AG08396 (cell line): Measurements from ENCODE around the gene DAAM1.
A peak's percentile ranks its signal among the peaks of the same experiment; 100 is the strongest.

ENCODE experiments used
- DNase-seq: peaks from one replicate; pipeline ENCODE4 v3.0.0; 2012; ENCODE audit warnings: low spot score, mixed read lengths

DAAM1 gene

GRCh38 chr14:59363531-59364226 lies 175.2 kb downstream of the DAAM1 start:
- no peak for DNase-seq

GRCh38 chr14:59370158-59370742 lies 181.8 kb downstream of the DAAM1 start:
- no peak for DNase-seq

GRCh38 chr14:59371771-59372170 lies 183.3 kb downstream of the DAAM1 start:
- no peak for DNase-seq

- no peak for DNase-seq
These were observed 185.6 kb downstream of the DAAM1 start for GRCh38 chr14:59374048-59374447.

GRCh38 chr14:59376686-59377085 lies 188.2 kb downstream of the DAAM1 start:
- DNase-seq = no peak

- no peak for DNase-seq
These were observed 189.0 kb downstream of the DAAM1 start for GRCh38 chr14:59377491-59377890.

- no peak for DNase-seq
These were observed 189.6 kb downstream of the DAAM1 start for GRCh38 chr14:59377991-59378601.

- DNase-seq = no peak
These were observed 201.5 kb downstream of the DAAM1 start for GRCh38 chr14:59389936-59390335.

- DNase-seq = no peak
These were observed 202.9 kb downstream of the DAAM1 start for GRCh38 chr14:59391388-59391787.

- DNase-seq = no peak
These were observed 205.8 kb downstream of the DAAM1 start for GRCh38 chr14:59394268-59394667.

- no peak for DNase-seq
These were observed 207.2 kb downstream of the DAAM1 start for GRCh38 chr14:59395672-59396071.

- DNase-seq = no peak
These were observed 210.4 kb downstream of the DAAM1 start for GRCh38 chr14:59398841-59399240.

- DNase-seq = no peak
These were observed 218.2 kb downstream of the DAAM1 start for GRCh38 chr14:59406454-59407245.

GRCh38 chr14:59407246-59408010 lies 219.0 kb downstream of the DAAM1 start:
- peak; percentile 83 for DNase-seq

GRCh38 chr14:59415836-59416602 lies 227.6 kb downstream of the DAAM1 start:
- no peak for DNase-seq

- DNase-seq = no peak
These were observed 228.8 kb downstream of the DAAM1 start for GRCh38 chr14:59417311-59417710.

- no peak for DNase-seq
These were observed 230.8 kb downstream of the DAAM1 start for GRCh38 chr14:59419303-59419702.
